ENCODE data around the gene ESPN.

GRCh38 chr1:6481820-6482219 lies 57.2 kb downstream of the ESPN start:
- no peak for TF ChIP-seq POLR2A (IDR thresholded peaks at IDR 0.05; ENCODE audit: low read depth)
- no peak for TF ChIP-seq CTCF (IDR thresholded peaks at IDR 0.05)
- TF ChIP-seq EP300 (IDR thresholded peaks at IDR 0.05) = no peak
